Suprapubic skin (tissue), 4 donors: ENCODE results near the gene FAM181B.

Experiments used
- CTCF ChIP-seq, 2 donors: fragments of 200-600 bp in 1 of 2; fragments of 450-650 bp in 1 of 2; sonication (generic) in 1 of 2; IDR thresholded peaks; one replicate each; pipeline ENCODE4 v1.5.1; 2016 to 2019; ENCODE audit warnings: antibody characterized with exemption in 2 of 2, mild to moderate bottlenecking in 1 of 2, moderate library complexity in 1 of 2
- EP300 ChIP-seq: sonication (generic); formaldehyde crosslinking; IDR thresholded peaks from one replicate; pipeline ENCODE4 v1.6.1; 2017; ENCODE audit warnings: antibody characterized with exemption
- POLR2AphosphoS5 ChIP-seq, 3 donors: sonication (generic); formaldehyde crosslinking; IDR thresholded peaks; one replicate each; pipeline ENCODE4 v1.6.1; 2017; ENCODE audit warnings: antibody characterized with exemption in 3 of 3

GRCh38 chr11:82719361-82720105, 14.1 kb downstream of the FAM181B start:
- TF ChIP-seq CTCF (IDR thresholded peaks at IDR 0.05) (no peak), POLR2AphosphoS5 (IDR thresholded peaks at IDR 0.05) (no peak), EP300 (no peak)
